GM12878 (cell line): ENCODE measurements around the gene ARRDC4.

Experiments used
- BHLHE40 ChIP-seq, 2 experiments: fragments of 450-650 bp in 1 of 2; IDR thresholded peaks; 2 replicates each; pipeline ENCODE4 v1.6.1; 2011 to 2017; ENCODE audit warnings: low read depth in 2 of 2, borderline replicate concordance in 1 of 2, improper control_type of control experiment in 1 of 2, low read length in 1 of 2, mild to moderate bottlenecking in 1 of 2
- CTCF ChIP-seq, 3 experiments: IDR thresholded peaks in 2 of 3; conservative IDR thresholded peaks in 1 of 3; 2 replicates each; pipeline ENCODE4 v1.5.1; 2011; ENCODE audit warnings: low read depth in 3 of 3, low read length in 3 of 3, mild to moderate bottlenecking in 3 of 3, control low read depth in 2 of 3, moderate library complexity in 2 of 3, inconsistent platforms in 1 of 3, mixed read lengths in 1 of 3; ENCODE audit not compliant: control insufficient read depth in 2 of 3, insufficient read depth in 1 of 3; ENCODE audit errors: extremely low read depth in 1 of 3
- SPI1 ChIP-seq: IDR thresholded peaks from 2 replicates; pipeline ENCODE4 v1.6.1; 2011; ENCODE audit warnings: low read depth, mild to moderate bottlenecking, low read length, moderate library complexity, borderline replicate concordance; ENCODE audit not compliant: insufficient read depth

- TF ChIP-seq SPI1 (no peak), CTCF (IDR thresholded peaks at IDR 0.05 in 2 of 3, conservative IDR thresholded peaks at IDR 0.05 in 1 of 3; ENCODE audit: control insufficient read depth in 2 of 3, extremely low read depth in 1 of 3, insufficient read depth in 1 of 3, low read depth in 3 of 3, low read length in 3 of 3) (no peak), BHLHE40 (IDR thresholded peaks at IDR 0.05; ENCODE audit: borderline replicate concordance in 1 of 2, low read depth in 2 of 2, low read length in 1 of 2) (no peak)
Observed at GRCh38 chr15:97953254-97953653, 7.2 kb upstream of the ARRDC4 start.
